Measurements from ENCODE around the gene PTPRD. TPM values are rescaled to one million over a fixed set of nuclear protein-coding genes. Genes with fewer than 3 reads are reported as not detected.

The PTPRD gene
- total RNA-seq, 1 experiment from 2014 or later = 69.6 TPM

GRCh38 chr9:8346296-8346695 lies 2266.5 kb downstream of the PTPRD start (continued):
- no peak for TF ChIP-seq TCF7 (CRISPR knock-in tag; IDR thresholded peaks at IDR 0.05; ENCODE audit: low read depth)
- TF ChIP-seq HMGA2 (CRISPR knock-in tag; IDR thresholded peaks at IDR 0.05) = no peak
- no peak for TF ChIP-seq FOXP1 (CRISPR knock-in tag; IDR thresholded peaks at IDR 0.05; ENCODE audit: borderline replicate concordance)
- no peak for TF ChIP-seq ERG (CRISPR knock-in tag; IDR thresholded peaks at IDR 0.05)
- TF ChIP-seq SP1 (CRISPR knock-in tag; conservative IDR thresholded peaks at IDR 0.05) = no peak
- TF ChIP-seq E2F5 (CRISPR knock-in tag; IDR thresholded peaks at IDR 0.05) = no peak
- no peak for TF ChIP-seq E2F4 (CRISPR knock-in tag; IDR thresholded peaks at IDR 0.05; ENCODE audit: borderline replicate concordance, low read depth)
- TF ChIP-seq ZNF423 (CRISPR knock-in tag; IDR thresholded peaks at IDR 0.05) = no peak

- ChIA-PET POLR2A (no interaction called here), CTCF (no interaction called here)
- no peak for TF ChIP-seq HMGA2 (CRISPR knock-in tag; IDR thresholded peaks at IDR 0.05)
- no peak for TF ChIP-seq PRDM15 (CRISPR knock-in tag; IDR thresholded peaks at IDR 0.05)
- no peak for TF ChIP-seq ESRRA (CRISPR knock-in tag; IDR thresholded peaks at IDR 0.05; ENCODE audit: borderline replicate concordance)
- no peak for TF ChIP-seq ZNF512 (CRISPR knock-in tag; IDR thresholded peaks at IDR 0.05; ENCODE audit: borderline replicate concordance)
- no peak for TF ChIP-seq RORB (CRISPR knock-in tag; IDR thresholded peaks at IDR 0.05)
- TF ChIP-seq ATF3 (CRISPR knock-in tag; conservative IDR thresholded peaks at IDR 0.05) = no peak
- Mint-ChIP-seq H3K27me3 (ENCODE audit: low read depth) (no peaks in the 10 kb centered on the region), H3K27ac (no peak overlapping the region), H3K4me1 (no peaks in the 10 kb centered on the region), H3K9me3 (no peaks in the 10 kb centered on the region), H3K36me3 (peaks cover 6% of the 10 kb centered on the region), H3K4me3 (no peak overlapping the region)
- DNase-seq (ENCODE audit: low spot score) (no peak), ATAC-seq (no peak)
These were observed 2273.9 kb downstream of the PTPRD start for GRCh38 chr9:8338767-8339510.
